ENCODE data around the gene MCHR2.
A peak's percentile ranks its signal among the peaks of the same experiment; 100 is the strongest.

MCHR2 gene

GRCh38 chr6:100001915-100002388 is 7.9 kb upstream of the MCHR2 start:
- peak; percentile 42 for DNase-seq
- Histone ChIP-seq H3K9me3 (ENCODE audit: severe bottlenecking) (no peaks in the 10 kb centered on the region), H3K4me3 (ENCODE audit: low read depth, low read length) (no peak overlapping the region), H3K27ac (no peak overlapping the region), H3K27me3 (ENCODE audit: insufficient read depth, low read depth, severe bottlenecking) (no peaks in the 10 kb centered on the region), H3K36me3 (no peaks in the 10 kb centered on the region)
- peak; percentile 90 for TF ChIP-seq CTCF (IDR thresholded peaks at IDR 0.05; ENCODE audit: low read depth, low read length)

- Histone ChIP-seq H3K27me3 (ENCODE audit: insufficient read depth, low read depth, severe bottlenecking) (no peaks in the 10 kb centered on the region), H3K4me3 (ENCODE audit: low read depth, low read length) (no peak overlapping the region), H3K36me3 (no peaks in the 10 kb centered on the region), H3K9me3 (ENCODE audit: severe bottlenecking) (no peaks in the 10 kb centered on the region), H3K27ac (no peak overlapping the region)
- no peak for TF ChIP-seq CTCF (IDR thresholded peaks at IDR 0.05; ENCODE audit: low read depth, low read length)
- no peak for DNase-seq
Observed at GRCh38 chr6:99997141-99997540, 3.1 kb upstream of the MCHR2 start.

GRCh38 chr6:99995916-99996315 is 1.9 kb upstream of the MCHR2 start:
- no peak overlapping the region for H3K4me3 ChIP-seq (ENCODE audit: low read depth, low read length)
- no peaks in the 10 kb centered on the region for H3K36me3 ChIP-seq
- no peak overlapping the region for H3K27ac ChIP-seq
- H3K9me3 ChIP-seq (ENCODE audit: severe bottlenecking) = no peaks in the 10 kb centered on the region
- DNase-seq = no peak
- H3K27me3 ChIP-seq (ENCODE audit: insufficient read depth, low read depth, severe bottlenecking) = no peaks in the 10 kb centered on the region
- no peak for TF ChIP-seq CTCF (IDR thresholded peaks at IDR 0.05; ENCODE audit: low read depth, low read length)

- H3K36me3 ChIP-seq = no peaks in the 10 kb centered on the region
- H3K27me3 ChIP-seq (ENCODE audit: insufficient read depth, low read depth, severe bottlenecking) = no peaks in the 10 kb centered on the region
- no peak for DNase-seq
- TF ChIP-seq CTCF (IDR thresholded peaks at IDR 0.05; ENCODE audit: low read depth, low read length) = no peak
- H3K27ac ChIP-seq = no peak overlapping the region
- no peaks in the 10 kb centered on the region for H3K9me3 ChIP-seq (ENCODE audit: severe bottlenecking)
- H3K4me3 ChIP-seq (ENCODE audit: low read depth, low read length) = no peak overlapping the region
Observed at GRCh38 chr6:99993146-99993532, 884 bp downstream of the MCHR2 start.

- H3K9me3 ChIP-seq (ENCODE audit: severe bottlenecking) = no peaks in the 10 kb centered on the region
- H3K27ac ChIP-seq = no peak overlapping the region
- no peak overlapping the region for H3K4me3 ChIP-seq (ENCODE audit: low read depth, low read length)
- no peak for TF ChIP-seq CTCF (IDR thresholded peaks at IDR 0.05; ENCODE audit: low read depth, low read length)
- no peaks in the 10 kb centered on the region for H3K27me3 ChIP-seq (ENCODE audit: insufficient read depth, low read depth, severe bottlenecking)
- H3K36me3 ChIP-seq = no peaks in the 10 kb centered on the region
- no peak for DNase-seq
Observed at GRCh38 chr6:99991955-99992354, 2.1 kb downstream of the MCHR2 start.

GRCh38 chr6:99980741-99981140 is 13.3 kb downstream of the MCHR2 start:
- H3K27me3 ChIP-seq (ENCODE audit: insufficient read depth, low read depth, severe bottlenecking) = no peaks in the 10 kb centered on the region
- no peak overlapping the region for H3K4me3 ChIP-seq (ENCODE audit: low read depth, low read length)
- DNase-seq = no peak
- no peak for TF ChIP-seq CTCF (IDR thresholded peaks at IDR 0.05; ENCODE audit: low read depth, low read length)
- no peak overlapping the region for H3K27ac ChIP-seq
- H3K36me3 ChIP-seq = no peaks in the 10 kb centered on the region
- H3K9me3 ChIP-seq (ENCODE audit: severe bottlenecking) = no peaks in the 10 kb centered on the region

Data from WERI-Rb-1 (cell line).